DND-41 (cell line): ENCODE data around the gene RASL10A.

Experiments used
- EZH2 ChIP-seq: IDR thresholded peaks from 3 replicates; pipeline ENCODE4 v1.6.1; 2012; ENCODE audit warnings: borderline replicate concordance, low read depth, mild to moderate bottlenecking, moderate library complexity, low read length, inconsistent platforms; ENCODE audit not compliant: severe bottlenecking
- TF ChIP-seq, protein P1 (sequence below): IDR thresholded peaks from 2 replicates; pipeline ENCODE4 v1.5.1; 2012; ENCODE audit warnings: borderline replicate concordance, low read length, moderate library complexity, mild to moderate bottlenecking; ENCODE audit not compliant: poor library complexity, severe bottlenecking; ENCODE audit errors: extremely low read depth

DNA sequence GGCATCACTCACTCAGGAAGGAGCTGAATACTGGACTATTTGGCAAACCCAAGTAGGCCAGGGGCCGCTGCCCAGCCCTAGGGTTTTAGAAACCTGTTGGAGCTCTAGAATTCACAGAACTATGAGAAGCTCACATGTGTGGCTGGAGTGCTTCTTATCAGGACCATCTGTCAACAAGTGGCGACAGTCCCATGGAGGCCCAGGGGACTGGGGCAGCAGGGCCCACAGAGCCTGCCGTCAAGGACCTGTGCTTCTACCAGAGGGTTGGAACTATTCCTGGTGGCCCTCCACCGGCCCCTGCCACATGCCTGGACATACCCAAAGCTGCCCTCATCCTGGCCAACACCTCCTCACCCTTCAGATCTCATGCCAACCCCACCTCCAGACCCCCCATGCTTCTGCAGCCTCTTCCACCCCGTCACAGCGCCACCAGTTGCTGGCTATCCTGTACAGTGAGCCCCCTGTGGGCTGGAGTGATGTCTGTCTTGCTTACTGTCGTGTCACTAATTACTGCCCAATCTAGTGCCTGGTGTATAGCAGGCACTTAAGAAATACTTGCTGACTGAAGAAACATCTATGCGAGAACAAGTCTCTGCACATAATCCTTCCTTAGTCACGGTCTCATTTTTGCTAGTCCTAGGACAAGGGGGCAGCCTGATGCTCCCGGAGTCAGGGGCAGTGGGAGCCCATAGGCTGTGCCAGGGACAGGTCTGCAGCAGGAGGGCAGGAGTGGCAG lies 27.2 kb upstream of the RASL10A start:
- TF ChIP-seq, protein P1, sequence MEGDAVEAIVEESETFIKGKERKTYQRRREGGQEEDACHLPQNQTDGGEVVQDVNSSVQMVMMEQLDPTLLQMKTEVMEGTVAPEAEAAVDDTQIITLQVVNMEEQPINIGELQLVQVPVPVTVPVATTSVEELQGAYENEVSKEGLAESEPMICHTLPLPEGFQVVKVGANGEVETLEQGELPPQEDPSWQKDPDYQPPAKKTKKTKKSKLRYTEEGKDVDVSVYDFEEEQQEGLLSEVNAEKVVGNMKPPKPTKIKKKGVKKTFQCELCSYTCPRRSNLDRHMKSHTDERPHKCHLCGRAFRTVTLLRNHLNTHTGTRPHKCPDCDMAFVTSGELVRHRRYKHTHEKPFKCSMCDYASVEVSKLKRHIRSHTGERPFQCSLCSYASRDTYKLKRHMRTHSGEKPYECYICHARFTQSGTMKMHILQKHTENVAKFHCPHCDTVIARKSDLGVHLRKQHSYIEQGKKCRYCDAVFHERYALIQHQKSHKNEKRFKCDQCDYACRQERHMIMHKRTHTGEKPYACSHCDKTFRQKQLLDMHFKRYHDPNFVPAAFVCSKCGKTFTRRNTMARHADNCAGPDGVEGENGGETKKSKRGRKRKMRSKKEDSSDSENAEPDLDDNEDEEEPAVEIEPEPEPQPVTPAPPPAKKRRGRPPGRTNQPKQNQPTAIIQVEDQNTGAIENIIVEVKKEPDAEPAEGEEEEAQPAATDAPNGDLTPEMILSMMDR = no peak
- no peak for TF ChIP-seq EZH2
